HUES64 (cell line): ENCODE measurements around the gene EEPD1.
"Not testable (repeated sequence)": the region's sequence is repeated elsewhere in the genome, so short reads cannot be mapped to it uniquely, and the experiment has no call there.

Experiments used
- H3K27ac ChIP-seq: 2 replicates; pipeline ENCODE4 v1.7.0; 2013; ENCODE audit warnings: low read depth, low read length, inconsistent platforms
- H3K27me3 ChIP-seq: 2 replicates; pipeline ENCODE4 v1.6.1; 2013; ENCODE audit warnings: mild to moderate bottlenecking, low read length; ENCODE audit not compliant: insufficient read depth
- H3K36me3 ChIP-seq: 2 replicates; pipeline ENCODE4 v1.6.1; 2013; ENCODE audit warnings: mild to moderate bottlenecking, low read length; ENCODE audit not compliant: insufficient read depth
- H3K4me1 ChIP-seq: 2 replicates; pipeline ENCODE4 v1.6.1; 2013; ENCODE audit warnings: mild to moderate bottlenecking, low read length, moderate library complexity; ENCODE audit not compliant: insufficient read depth
- H3K4me3 ChIP-seq: 2 replicates; pipeline ENCODE4 v1.5.1; 2013; ENCODE audit warnings: mild to moderate bottlenecking, low read length, moderate library complexity
- H3K9ac ChIP-seq: 2 replicates; pipeline ENCODE4 v1.6.1; 2013; ENCODE audit warnings: mild to moderate bottlenecking, low read depth, low read length
- H3K9me3 ChIP-seq: 2 replicates; pipeline ENCODE4 v1.6.1; 2013; ENCODE audit warnings: low read depth, low read length; ENCODE audit not compliant: insufficient read depth
- WGBS: fragments of 150-250, 120-280 bp; methylation state at CpG from one replicate; pipeline ENCODE4 v1.1.7; 2013; ENCODE audit warnings: missing lambda C conversion rate; 5-methylcytosine and 5-hydroxymethylcytosine counted together

Gene EEPD1

GRCh38 chr7:36226151-36226550 is 73.1 kb downstream of the EEPD1 start:
- Histone ChIP-seq H3K36me3 (no peaks in the 10 kb centered on the region), H3K27ac (no peak overlapping the region), H3K9ac (no peak overlapping the region), H3K4me1 (peaks cover 3% of the 10 kb centered on the region; the same call in 1 of the 2 replicates), H3K27me3 (no peaks in the 10 kb centered on the region), H3K9me3 (no peaks in the 10 kb centered on the region), H3K4me3 (no peak overlapping the region)
- whole genome bisulfite sequencing, result 83% methylated on average over 7 of the region's 7 CpGs

GRCh38 chr7:36227223-36227622 is 74.2 kb downstream of the EEPD1 start:
- no peaks in the 10 kb centered on the region for H3K36me3 ChIP-seq
- 81% methylated on average over 5 of the region's 5 CpGs for WGBS
- no peak overlapping the region for H3K4me3 ChIP-seq
- no peak overlapping the region for H3K9ac ChIP-seq
- H3K27me3 ChIP-seq, result no peaks in the 10 kb centered on the region
- no peaks in the 10 kb centered on the region for H3K9me3 ChIP-seq
- H3K27ac ChIP-seq, result no peak overlapping the region
- peaks cover 3% of the 10 kb centered on the region; the same call in 1 of the 2 replicates for H3K4me1 ChIP-seq

GRCh38 chr7:36228039-36228438 is 75.0 kb downstream of the EEPD1 start:
- no peak overlapping the region for H3K4me3 ChIP-seq
- no peak overlapping the region for H3K27ac ChIP-seq
- H3K36me3 ChIP-seq, result no peaks in the 10 kb centered on the region
- WGBS, result 95% methylated on average over 4 of the region's 4 CpGs
- H3K27me3 ChIP-seq, result no peaks in the 10 kb centered on the region
- no peak overlapping the region for H3K9ac ChIP-seq
- H3K4me1 ChIP-seq, result peaks cover 3% of the 10 kb centered on the region; the same call in 1 of the 2 replicates
- no peaks in the 10 kb centered on the region for H3K9me3 ChIP-seq

GRCh38 chr7:36231406-36231805 is 78.4 kb downstream of the EEPD1 start:
- Histone ChIP-seq H3K36me3 (no peaks in the 10 kb centered on the region), H3K4me1 (peaks cover 3% of the 10 kb centered on the region; the same call in 1 of the 2 replicates), H3K9ac (no peak overlapping the region), H3K4me3 (no peak overlapping the region), H3K9me3 (no peaks in the 10 kb centered on the region), H3K27me3 (no peaks in the 10 kb centered on the region), H3K27ac (no peak overlapping the region)
- 93% methylated on average over 6 of the region's 6 CpGs for WGBS

GRCh38 chr7:36232555-36232954 is 79.5 kb downstream of the EEPD1 start:
- Histone ChIP-seq H3K4me3 (no peak overlapping the region), H3K36me3 (no peaks in the 10 kb centered on the region), H3K27ac (no peak overlapping the region), H3K4me1 (no peaks in the 10 kb centered on the region), H3K27me3 (no peaks in the 10 kb centered on the region), H3K9me3 (no peaks in the 10 kb centered on the region), H3K9ac (no peak overlapping the region)
- WGBS, result 89% methylated on average over 1 of the region's 1 CpG

GRCh38 chr7:36232971-36233550 is 80.0 kb downstream of the EEPD1 start:
- no peaks in the 10 kb centered on the region for H3K36me3 ChIP-seq
- H3K9ac ChIP-seq, result no peak overlapping the region
- no peak overlapping the region for H3K4me3 ChIP-seq
- H3K27me3 ChIP-seq, result no peaks in the 10 kb centered on the region
- no peaks in the 10 kb centered on the region for H3K9me3 ChIP-seq
- 73% methylated on average over 3 of the region's 3 CpGs for WGBS
- no peaks in the 10 kb centered on the region for H3K4me1 ChIP-seq
- H3K27ac ChIP-seq, result no peak overlapping the region

DNA sequence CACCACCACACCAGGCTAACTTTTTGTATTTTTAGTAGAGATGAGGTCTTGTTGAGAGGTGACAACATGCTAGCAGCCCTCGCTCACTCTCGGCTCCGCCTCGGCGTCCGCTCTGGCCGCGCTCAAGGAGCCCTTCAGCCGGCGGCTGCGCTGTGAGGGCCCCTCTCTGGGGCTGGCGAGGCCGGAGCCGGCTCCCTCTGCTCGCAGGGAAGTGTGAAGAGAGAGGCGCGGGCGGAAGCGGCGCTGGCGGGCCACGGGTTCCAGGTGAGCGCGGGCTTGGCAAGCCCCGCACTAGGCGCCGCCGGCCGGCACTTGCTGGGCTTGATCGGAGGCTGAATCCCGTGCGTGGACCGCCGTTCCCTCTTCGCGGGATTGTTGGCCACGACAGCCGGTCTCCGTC is 83.0 kb downstream of the EEPD1 start:
- Histone ChIP-seq H3K4me3 (no peak overlapping the region), H3K27me3 (no peaks in the 10 kb centered on the region)
- WGBS, result 94% methylated on average over 39 of the region's 39 CpGs

DNA sequence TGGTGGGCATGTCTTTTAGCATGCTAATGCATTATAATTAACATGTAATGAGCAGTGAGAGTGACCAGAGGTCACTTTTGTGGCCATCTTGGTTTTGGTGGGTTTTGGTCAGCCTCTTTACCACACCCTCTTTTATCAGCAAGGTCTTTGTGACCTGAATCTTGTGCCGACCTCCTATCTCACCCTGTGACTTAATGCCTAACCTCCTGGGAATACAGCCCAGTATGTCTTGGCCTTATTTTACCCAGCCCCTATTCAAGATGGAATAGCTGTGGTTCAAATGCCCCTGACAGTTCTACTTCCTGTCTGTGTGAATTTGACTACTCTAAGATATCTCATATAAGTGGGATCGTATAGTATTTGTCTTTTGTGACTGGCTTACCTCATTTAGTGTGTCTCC is 85.1 kb downstream of the EEPD1 start:
- H3K4me3 ChIP-seq, result no peak overlapping the region

More for the DNA sequence above, 83.0 kb downstream of the EEPD1 start:
- no peaks in the 10 kb centered on the region for H3K9me3 ChIP-seq
- no peaks in the 10 kb centered on the region for H3K4me1 ChIP-seq
- no peak overlapping the region for H3K27ac ChIP-seq
- no peaks in the 10 kb centered on the region for H3K36me3 ChIP-seq
- H3K9ac ChIP-seq, result no peak overlapping the region

GRCh38 chr7:36243356-36243755 is 90.3 kb downstream of the EEPD1 start:
- H3K36me3 ChIP-seq, H3K4me1 ChIP-seq, H3K9me3 ChIP-seq, H3K27ac ChIP-seq, H3K27me3 ChIP-seq, H3K9ac ChIP-seq, H3K4me3 ChIP-seq: not testable (repeated sequence)
- 70% methylated on average over 2 of the region's 3 CpGs for WGBS

More for the DNA sequence above, 85.1 kb downstream of the EEPD1 start:
- H3K27ac ChIP-seq, result no peak overlapping the region
- 0 out of 2 replicates have a peak, but pooled peaks cover 1% of the 10 kb centered on the region for H3K4me1 ChIP-seq
- no peak overlapping the region for H3K9ac ChIP-seq
- H3K36me3 ChIP-seq, result no peaks in the 10 kb centered on the region
- H3K27me3 ChIP-seq, result no peaks in the 10 kb centered on the region
- 91% methylated on average over 2 of the region's 2 CpGs for WGBS
- no peaks in the 10 kb centered on the region for H3K9me3 ChIP-seq

GRCh38 chr7:36244001-36244400 is 90.9 kb downstream of the EEPD1 start:
- not testable (repeated sequence) for H3K4me1 ChIP-seq, H3K9me3 ChIP-seq, H3K4me3 ChIP-seq, H3K9ac ChIP-seq, H3K36me3 ChIP-seq, H3K27ac ChIP-seq, H3K27me3 ChIP-seq
- WGBS, result no CpG with 5 or more reads among the region's 1 CpG

DNA sequence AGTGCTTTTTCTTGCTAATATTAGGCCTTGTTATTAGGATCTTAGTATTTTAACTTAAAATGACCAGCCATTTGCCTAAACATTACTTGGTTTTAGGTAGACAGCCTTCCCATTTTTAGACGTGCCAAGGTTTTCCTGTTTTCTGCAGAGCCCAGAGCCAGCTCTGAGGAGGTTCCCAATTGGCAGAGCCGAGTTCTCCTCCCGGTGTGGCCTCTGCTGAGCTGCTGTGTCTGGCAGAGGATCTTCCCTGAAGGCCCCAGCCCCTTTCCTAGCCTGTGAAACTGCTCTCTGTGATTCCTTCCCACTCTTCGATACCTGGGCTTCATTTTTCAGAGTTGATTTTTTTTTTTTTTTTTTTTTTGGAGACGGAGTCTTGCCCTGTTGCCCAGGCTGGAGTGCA is 91.4 kb downstream of the EEPD1 start:
- 0 out of 2 replicates have a peak, but pooled peaks cover 3% of the 10 kb centered on the region for H3K4me1 ChIP-seq
- no peaks in the 10 kb centered on the region for H3K9me3 ChIP-seq

More for the DNA sequence above, 91.4 kb downstream of the EEPD1 start:
- no peak overlapping the region for H3K9ac ChIP-seq
- H3K4me3 ChIP-seq, result no peak overlapping the region
- H3K27me3 ChIP-seq, result no peaks in the 10 kb centered on the region
- H3K27ac ChIP-seq, result no peak overlapping the region
- no peaks in the 10 kb centered on the region for H3K36me3 ChIP-seq
- 90% methylated on average over 5 of the region's 5 CpGs for WGBS
